Measurements from ENCODE around the gene CNTLN.

CNTLN gene

DNA sequence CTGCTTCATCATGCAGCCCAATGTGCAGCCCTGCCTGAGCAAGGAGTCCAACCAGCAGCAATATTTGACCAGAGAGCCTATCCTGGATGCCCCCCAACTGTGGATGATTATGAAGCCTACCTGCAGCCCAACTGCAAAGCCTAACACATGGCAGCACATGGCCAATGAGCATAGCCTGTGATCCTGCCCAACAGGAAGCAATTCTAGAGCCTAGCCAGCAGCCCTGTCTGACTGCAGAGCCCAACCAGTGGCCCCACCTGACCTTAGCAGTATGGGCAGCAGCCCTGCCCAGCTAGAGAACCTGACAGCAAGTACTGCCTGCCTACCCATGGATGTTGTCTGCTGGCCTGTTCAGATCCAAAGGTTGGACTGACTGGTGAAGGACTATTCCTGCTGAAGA is 346.7 kb downstream of the CNTLN start:
- no peak overlapping the region for H3K27ac Mint-ChIP-seq
- H3K9me3 Mint-ChIP-seq: no peaks in the 10 kb centered on the region
- H3K4me1 Mint-ChIP-seq: no peaks in the 10 kb centered on the region
- TF ChIP-seq CTCF (IDR thresholded peaks at IDR 0.05; ENCODE audit: unreplicated experiment in 3 of 3): no peak
- no peak overlapping the region for H3K4me3 Mint-ChIP-seq
- H3K27me3 Mint-ChIP-seq (ENCODE audit: low read depth): no peaks in the 10 kb centered on the region
- peaks cover 6% of the 10 kb centered on the region for H3K36me3 Mint-ChIP-seq (ENCODE audit: low read depth)

DNA sequence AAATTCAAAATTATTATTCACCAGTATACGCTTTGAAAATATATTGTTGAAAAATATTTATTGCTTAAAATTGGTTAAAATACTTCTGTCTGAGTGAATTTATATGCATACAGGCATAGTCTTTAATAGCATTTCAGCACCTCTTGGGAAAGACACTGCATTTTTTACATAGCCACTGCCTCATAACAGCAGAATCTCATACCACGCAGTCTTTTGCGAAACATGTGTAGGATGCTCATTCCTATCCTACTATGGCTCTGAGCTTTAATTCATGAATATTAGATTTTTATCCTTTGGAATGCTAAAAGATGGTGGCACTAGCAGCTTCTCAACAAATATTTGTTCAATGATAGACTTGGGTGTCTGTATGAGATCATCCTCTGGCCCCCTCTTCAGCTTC is 350.1 kb downstream of the CNTLN start:
- no peaks in the 10 kb centered on the region for H3K4me1 Mint-ChIP-seq
- no peak for TF ChIP-seq CTCF (IDR thresholded peaks at IDR 0.05; ENCODE audit: unreplicated experiment in 3 of 3)
- no peaks in the 10 kb centered on the region for H3K36me3 Mint-ChIP-seq (ENCODE audit: low read depth)
- H3K9me3 Mint-ChIP-seq: no peaks in the 10 kb centered on the region
- H3K27me3 Mint-ChIP-seq (ENCODE audit: low read depth): no peaks in the 10 kb centered on the region
- H3K4me3 Mint-ChIP-seq: no peak overlapping the region
- H3K27ac Mint-ChIP-seq: no peak overlapping the region

DNA sequence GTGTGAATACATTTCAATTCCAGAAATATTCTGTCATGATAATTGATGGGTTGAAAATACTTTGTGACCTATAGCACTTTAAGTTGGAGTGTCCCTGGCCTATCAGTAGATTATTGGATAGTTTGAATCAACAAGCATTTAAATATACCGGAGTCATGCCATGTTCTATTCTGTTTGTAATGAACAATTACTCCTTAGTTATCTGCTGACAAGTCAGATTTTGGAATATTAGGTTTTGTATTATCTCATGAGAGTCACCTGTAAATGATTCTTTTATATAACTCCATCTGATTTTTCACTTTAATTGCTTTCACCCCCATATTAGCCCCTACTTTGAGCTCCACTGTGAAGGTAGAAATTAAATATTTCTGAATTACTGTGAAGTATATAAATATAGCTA is 351.6 kb downstream of the CNTLN start:
- Mint-ChIP-seq H3K36me3 (ENCODE audit: low read depth) (no peaks in the 10 kb centered on the region), H3K9me3 (no peaks in the 10 kb centered on the region), H3K27me3 (ENCODE audit: low read depth) (no peaks in the 10 kb centered on the region), H3K27ac (no peak overlapping the region), H3K4me3 (no peak overlapping the region), H3K4me1 (no peaks in the 10 kb centered on the region)
- no peak for TF ChIP-seq CTCF (IDR thresholded peaks at IDR 0.05; ENCODE audit: unreplicated experiment in 3 of 3)

DNA sequence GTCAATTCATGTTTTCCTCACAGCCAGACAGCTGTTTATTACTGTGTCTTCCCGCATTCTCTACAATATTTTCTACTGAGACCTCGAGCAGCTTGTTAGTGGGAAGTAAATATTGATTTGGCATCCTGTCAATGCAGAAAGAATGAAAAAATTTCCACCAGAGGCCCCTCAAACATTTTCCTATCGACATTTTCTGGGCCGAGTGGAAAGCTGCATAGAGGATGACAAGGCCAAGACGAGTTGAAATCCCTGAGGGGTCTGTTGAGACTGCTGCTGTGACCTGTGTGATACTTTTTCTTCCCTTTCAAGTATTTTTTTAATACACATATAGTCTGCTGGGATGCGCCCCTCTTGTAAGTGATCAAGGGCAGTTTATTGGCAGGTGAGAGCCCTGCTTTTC is 352.6 kb downstream of the CNTLN start:
- Mint-ChIP-seq H3K36me3 (ENCODE audit: low read depth) (no peaks in the 10 kb centered on the region), H3K4me1 (no peaks in the 10 kb centered on the region), H3K27me3 (ENCODE audit: low read depth) (no peaks in the 10 kb centered on the region), H3K27ac (no peak overlapping the region), H3K9me3 (no peaks in the 10 kb centered on the region), H3K4me3 (no peak overlapping the region)
- TF ChIP-seq CTCF (IDR thresholded peaks at IDR 0.05; ENCODE audit: unreplicated experiment in 3 of 3): no peak

DNA sequence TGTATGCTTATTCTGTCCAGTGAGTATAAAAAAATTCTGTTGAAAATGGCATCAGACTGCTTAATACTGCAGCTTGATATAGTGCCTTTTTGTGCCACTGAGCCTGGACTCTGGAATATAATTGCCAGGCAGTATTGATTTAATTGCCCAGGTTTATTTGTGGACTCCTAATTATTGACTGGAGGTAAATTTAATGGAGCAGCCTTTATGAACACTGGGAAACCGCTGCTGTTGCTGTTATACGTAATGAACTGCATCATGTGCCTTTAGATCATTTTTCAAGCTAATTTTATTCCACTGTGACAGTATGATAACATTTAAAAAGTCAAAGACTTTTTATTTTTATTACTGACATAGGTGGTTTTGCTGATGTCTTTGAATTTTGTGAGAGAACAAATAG is 353.8 kb downstream of the CNTLN start:
- Mint-ChIP-seq H3K4me1 (no peaks in the 10 kb centered on the region), H3K36me3 (ENCODE audit: low read depth) (no peaks in the 10 kb centered on the region), H3K27me3 (ENCODE audit: low read depth) (no peaks in the 10 kb centered on the region), H3K9me3 (no peaks in the 10 kb centered on the region), H3K27ac (no peak overlapping the region), H3K4me3 (no peak overlapping the region)
- TF ChIP-seq CTCF (IDR thresholded peaks at IDR 0.05; ENCODE audit: unreplicated experiment in 3 of 3): no peak

GRCh38 chr9:17490110-17490509 is 355.3 kb downstream of the CNTLN start:
- TF ChIP-seq CTCF (IDR thresholded peaks at IDR 0.05; ENCODE audit: unreplicated experiment in 3 of 3): no peak
- no peak overlapping the region for H3K4me3 Mint-ChIP-seq
- H3K27ac Mint-ChIP-seq: peak overlapping the region in 1 of 3 experiments; percentile 12
- H3K36me3 Mint-ChIP-seq (ENCODE audit: low read depth): no peaks in the 10 kb centered on the region
- no peaks in the 10 kb centered on the region for H3K9me3 Mint-ChIP-seq
- H3K27me3 Mint-ChIP-seq (ENCODE audit: low read depth): no peaks in the 10 kb centered on the region
- no peaks in the 10 kb centered on the region for H3K4me1 Mint-ChIP-seq
